Testis (tissue), 2 donors: Measurements from ENCODE around the gene RAB27A.

Experiments
- CTCF ChIP-seq, 3 experiments: fragments of 450-650 bp in 2 of 3; fragments of 200-600 bp in 1 of 3; sonication (generic) in 1 of 3; IDR thresholded peaks; one replicate each; pipeline ENCODE4 v1.5.1; 2016 to 2019; ENCODE audit warnings: antibody characterized with exemption in 3 of 3, mild to moderate bottlenecking in 2 of 3, moderate library complexity in 1 of 3
- POLR2A ChIP-seq: fragments of 450-650 bp; IDR thresholded peaks from one replicate; pipeline ENCODE4 v1.6.1; 2017; ENCODE audit warnings: antibody characterized with exemption, mild to moderate bottlenecking, moderate library complexity

- no peak for TF ChIP-seq CTCF (IDR thresholded peaks at IDR 0.05)
- no peak for TF ChIP-seq POLR2A
Measured at GRCh38 chr15:55247766-55248427, 41.7 kb downstream of the RAB27A start.
